SU-DHL-6 (cell line): ENCODE measurements around the gene LAGE3.

ENCODE experiments used
- H2AFZ ChIP-seq: fragments of 200-600 bp; sonication (generic); 2 replicates; pipeline ENCODE4 v1.6.1; 2014; ENCODE audit warnings: low read depth, mild to moderate bottlenecking, moderate library complexity, mixed read lengths, antibody characterized with exemption, low read length; ENCODE audit not compliant: severe bottlenecking
- H3F3A ChIP-seq: fragments of 200-600 bp; shearing (Covaris generic); 2 replicates; pipeline ENCODE4 v1.6.0; 2016; ENCODE audit warnings: antibody characterized with exemption, mild to moderate bottlenecking; ENCODE audit not compliant: insufficient read depth
- H3K27ac ChIP-seq: fragments of 200-600 bp; sonication (generic); 2 replicates; pipeline ENCODE4 v1.5.1; 2016; ENCODE audit warnings: low read depth, mild to moderate bottlenecking, low read length, moderate library complexity, mixed read lengths
- H3K27me3 ChIP-seq: fragments of 200-600 bp; sonication (generic), shearing (Covaris generic); 2 replicates; pipeline ENCODE4 v1.6.0; 2014; ENCODE audit warnings: mild to moderate bottlenecking, low read length
- H3K36me3 ChIP-seq: fragments of 200-600 bp; sonication (generic); 2 replicates; pipeline ENCODE4 v1.6.1; 2014; ENCODE audit warnings: mild to moderate bottlenecking, low read length, mixed read lengths
- H3K4me2 ChIP-seq: fragments of 300-600, 200-600 bp; shearing (Covaris generic), sonication (generic); 2 replicates; pipeline ENCODE4 v1.6.0; 2014; ENCODE audit warnings: low read length, low read depth, mild to moderate bottlenecking; ENCODE audit not compliant: poor library complexity, severe bottlenecking
- H3K4me3 ChIP-seq: fragments of 200-600 bp; sonication (generic); 2 replicates; pipeline ENCODE4 v1.5.1; 2014; ENCODE audit warnings: antibody characterized with exemption, low read length, mild to moderate bottlenecking, mixed read lengths; ENCODE audit not compliant: insufficient read depth, poor library complexity, severe bottlenecking
- H3K79me2 ChIP-seq: fragments of 200-600 bp; sonication (generic); 2 replicates; pipeline ENCODE4 v1.6.1; 2014; ENCODE audit warnings: mild to moderate bottlenecking, low read length, moderate library complexity; ENCODE audit not compliant: insufficient read depth
- H3K9ac ChIP-seq: fragments of 200-600 bp; sonication (generic); 2 replicates; pipeline ENCODE4 v1.7.0; 2014; ENCODE audit warnings: mild to moderate bottlenecking, low read length
- H3K9me2 ChIP-seq: fragments of 200-600 bp; sonication (generic); replicated peaks from 2 replicates; pipeline ENCODE4 v1.6.1; 2014; ENCODE audit warnings: low read length; ENCODE audit not compliant: insufficient read depth
- H3K9me3 ChIP-seq: fragments of 200-600 bp; sonication (generic); 2 replicates; pipeline ENCODE4 v1.6.1; 2014; ENCODE audit warnings: low read length, mixed read lengths; ENCODE audit not compliant: insufficient read depth
- H4K20me1 ChIP-seq: fragments of 200-600 bp; sonication (generic); 2 replicates; pipeline ENCODE4 v1.6.1; 2014; ENCODE audit warnings: low read depth, mild to moderate bottlenecking, antibody characterized with exemption, low read length, moderate library complexity, mixed read lengths
- CTCF ChIP-seq: fragments of 200-600 bp; sonication (generic); IDR thresholded peaks from one replicate; pipeline ENCODE4 v1.5.1; 2017; ENCODE audit warnings: antibody characterized with exemption, mild to moderate bottlenecking, low read length, moderate library complexity; ENCODE audit not compliant: insufficient read depth, poor library complexity, severe bottlenecking
- EZH2phosphoT487 ChIP-seq: fragments of 200-600 bp; sonication (generic), shearing (Covaris generic); conservative IDR thresholded peaks from 2 replicates; pipeline ENCODE4 v1.6.1; 2018; ENCODE audit warnings: mild to moderate bottlenecking, antibody characterized with exemption, low read length, moderate library complexity, mixed read lengths

LAGE3 gene

GRCh38 chrX:154440623-154441357, 38.3 kb downstream of the LAGE3 start:
- no peak for TF ChIP-seq CTCF
- TF ChIP-seq EZH2phosphoT487, result no peak
- Histone ChIP-seq H2AFZ (no peak overlapping the region), H3K9me2 (no peaks in the 10 kb centered on the region), H3K27me3 (no peaks in the 10 kb centered on the region), H3K4me3 (no peak overlapping the region), H3K79me2 (peaks cover 15% of the 10 kb centered on the region), H3K4me2 (no peak overlapping the region), H3F3A (peaks cover 10% of the 10 kb centered on the region; the same call in 1 of the 2 replicates), H4K20me1 (no peaks in the 10 kb centered on the region), H3K9me3 (no peaks in the 10 kb centered on the region), H3K27ac (no peak overlapping the region), H3K36me3 (no peaks in the 10 kb centered on the region), H3K9ac (no peak overlapping the region)

- H2AFZ ChIP-seq, result no peak overlapping the region
- H3K9me2 ChIP-seq, result no peaks in the 10 kb centered on the region
- H3K27me3 ChIP-seq, result no peaks in the 10 kb centered on the region
- no peak overlapping the region for H3K4me3 ChIP-seq
- TF ChIP-seq EZH2phosphoT487 (no peak), CTCF (no peak)
- H3F3A ChIP-seq, result peaks cover 10% of the 10 kb centered on the region; the same call in 1 of the 2 replicates
- no peak overlapping the region for H3K4me2 ChIP-seq
- no peak overlapping the region for H3K27ac ChIP-seq
- H4K20me1 ChIP-seq, result no peaks in the 10 kb centered on the region
- H3K36me3 ChIP-seq, result no peaks in the 10 kb centered on the region
- H3K9ac ChIP-seq, result no peak overlapping the region
- H3K79me2 ChIP-seq, result peaks cover 15% of the 10 kb centered on the region
- no peaks in the 10 kb centered on the region for H3K9me3 ChIP-seq
These were observed 39.2 kb downstream of the LAGE3 start for GRCh38 chrX:154439841-154440240.

GRCh38 chrX:154437971-154438893, 40.8 kb downstream of the LAGE3 start:
- H3K9ac ChIP-seq, result peak overlapping the region; percentile 72
- peaks cover 7% of the 10 kb centered on the region; the same call in 1 of the 2 replicates for H3F3A ChIP-seq
- H3K9me2 ChIP-seq, result no peaks in the 10 kb centered on the region
- peaks cover 15% of the 10 kb centered on the region for H3K79me2 ChIP-seq
- H4K20me1 ChIP-seq, result no peaks in the 10 kb centered on the region
- H3K36me3 ChIP-seq, result no peaks in the 10 kb centered on the region
- H3K27ac ChIP-seq, result 0 out of 2 replicates have a peak overlapping the region, but pooled peaks have one; percentile 9
- no peaks in the 10 kb centered on the region for H3K9me3 ChIP-seq
- H3K4me3 ChIP-seq, result peak overlapping the region; percentile 67
- no peak overlapping the region for H2AFZ ChIP-seq
- H3K4me2 ChIP-seq, result peak overlapping the region; percentile 67
- H3K27me3 ChIP-seq, result no peaks in the 10 kb centered on the region
- TF ChIP-seq EZH2phosphoT487, result no peak
- no peak for TF ChIP-seq CTCF
